Naive thymus-derived CD4-positive, alpha-beta T cell (primary cell): ENCODE data around the gene SPNS2. TPM values are rescaled to one million over a fixed set of nuclear protein-coding genes. Genes with fewer than 3 reads are reported as not detected.

ENCODE experiments used
- ATAC-seq: fragments of 150-1000 bp; cut with Tn5 transposase; 2 replicates; pipeline ENCODE4 v1.10.0; 2021; ENCODE audit warnings: mild to moderate bottlenecking, moderate library complexity
- CTCF ChIA-PET: fragments of 350-600 bp; sonication (Branson Sonifier 250); formaldehyde crosslinking; loops from one replicate; lab custom pipeline; 2021; ENCODE audit warnings: antibody characterized with exemption; lab: Charles Lee
- POLR2A ChIA-PET: fragments of 350-600 bp; sonication (Branson Sonifier 250); formaldehyde crosslinking; loops from one replicate; lab custom pipeline; 2021; ENCODE audit warnings: antibody characterized with exemption, inconsistent platforms; lab: Charles Lee
- DNase-seq, 9 donors: peaks; one replicate each; pipeline versions ENCODE4 v3.0.0 to v3.0.0-alpha.2; 2020 to 2022; ENCODE audit warnings: mixed read lengths in 1 of 9
- H3K27ac ChIP-seq: one replicate; pipeline ENCODE4 v1.7.0; 2013; ENCODE audit warnings: mild to moderate bottlenecking, low read depth, low read length, moderate library complexity
- H3K27me3 ChIP-seq, 2 donors: one replicate each; pipeline ENCODE4 v1.7.0; 2013; ENCODE audit warnings: low read length in 2 of 2, mild to moderate bottlenecking in 2 of 2, moderate library complexity in 2 of 2; ENCODE audit not compliant: control insufficient read depth in 2 of 2, insufficient read depth in 2 of 2
- H3K36me3 ChIP-seq, 3 experiments: 1 replicate in 2 of 3; 2 replicates in 1 of 3; pipeline ENCODE4 v1.7.0; 2013; ENCODE audit warnings: low read length in 3 of 3, mild to moderate bottlenecking in 3 of 3, moderate library complexity in 1 of 3; ENCODE audit not compliant: insufficient read depth in 3 of 3, control insufficient read depth in 2 of 3
- H3K4me1 ChIP-seq, 2 donors: one replicate each; pipeline ENCODE4 v1.7.0; 2013; ENCODE audit warnings: low read length in 2 of 2, mild to moderate bottlenecking in 2 of 2, moderate library complexity in 1 of 2; ENCODE audit not compliant: control insufficient read depth in 2 of 2, insufficient read depth in 2 of 2
- H3K4me3 ChIP-seq: 2 replicates; pipeline ENCODE4 v1.7.0; 2013; ENCODE audit warnings: mild to moderate bottlenecking, low read length
- H3K9me3 ChIP-seq, 3 experiments: 1 replicate in 2 of 3; 2 replicates in 1 of 3; pipeline ENCODE4 v1.7.0; 2013; ENCODE audit warnings: low read length in 3 of 3; ENCODE audit not compliant: control insufficient read depth in 2 of 3
- H3K27ac Mint-ChIP-seq, 9 donors: one replicate each; pipeline ENCODE4 v1.8.0; 2020 to 2022; ENCODE audit warnings: mixed read lengths in 9 of 9, mild to moderate bottlenecking in 8 of 9, moderate library complexity in 5 of 9, inconsistent platforms in 2 of 9
- H3K27me3 Mint-ChIP-seq, 5 donors: one replicate each; pipeline ENCODE4 v1.8.0; 2021 to 2022; ENCODE audit warnings: mixed read lengths in 5 of 5, mild to moderate bottlenecking in 1 of 5
- H3K36me3 Mint-ChIP-seq, 5 donors: one replicate each; pipeline ENCODE4 v1.8.0; 2020 to 2022; ENCODE audit warnings: mixed read lengths in 5 of 5, mild to moderate bottlenecking in 3 of 5, inconsistent platforms in 1 of 5
- H3K4me1 Mint-ChIP-seq, 7 donors: one replicate each; pipeline ENCODE4 v1.8.0; 2020 to 2022; ENCODE audit warnings: mixed read lengths in 7 of 7, mild to moderate bottlenecking in 3 of 7, inconsistent platforms in 1 of 7
- H3K4me3 Mint-ChIP-seq, 10 donors: one replicate each; pipeline ENCODE4 v1.8.0; 2020 to 2022; ENCODE audit warnings: mild to moderate bottlenecking in 10 of 10, mixed read lengths in 10 of 10, moderate library complexity in 6 of 10, inconsistent platforms in 2 of 10
- H3K9me3 Mint-ChIP-seq, 11 donors: one replicate each; pipeline ENCODE4 v1.8.0; 2020 to 2022; ENCODE audit warnings: mixed read lengths in 11 of 11, mild to moderate bottlenecking in 4 of 11, inconsistent platforms in 1 of 11, moderate library complexity in 1 of 11
- intact Hi-C, 2 donors: fragments of 100-400 bp; cut with micrococcal nuclease; formaldehyde crosslinking; loops; one replicate each; pipeline ENCODE4 v1.15.1; 2023
- polyA plus RNA-seq, 2 donors: library from polyadenylated mRNA; unstranded; fragments of 300-500 nt; fragmentation: Illumina TruSeq; gene quantifications; one replicate each; pipeline ENCODE4 v1.2.3, GENCODE V29; 2021
- total RNA-seq, 6 experiments: library from RNA in 5 of 6; stranded (reverse) in 5 of 6; gene quantifications; 1 replicate in 5 of 6; 2 replicates in 1 of 6; pipeline ENCODE4 v1.2.3 and lab custom pipeline; 2021 to 2026

Gene SPNS2
- total and polyA plus RNA-seq, 7 experiments from 2014 or later = 0.19 to 0.56 (median 0.50) TPM; not detected in 3

DNA sequence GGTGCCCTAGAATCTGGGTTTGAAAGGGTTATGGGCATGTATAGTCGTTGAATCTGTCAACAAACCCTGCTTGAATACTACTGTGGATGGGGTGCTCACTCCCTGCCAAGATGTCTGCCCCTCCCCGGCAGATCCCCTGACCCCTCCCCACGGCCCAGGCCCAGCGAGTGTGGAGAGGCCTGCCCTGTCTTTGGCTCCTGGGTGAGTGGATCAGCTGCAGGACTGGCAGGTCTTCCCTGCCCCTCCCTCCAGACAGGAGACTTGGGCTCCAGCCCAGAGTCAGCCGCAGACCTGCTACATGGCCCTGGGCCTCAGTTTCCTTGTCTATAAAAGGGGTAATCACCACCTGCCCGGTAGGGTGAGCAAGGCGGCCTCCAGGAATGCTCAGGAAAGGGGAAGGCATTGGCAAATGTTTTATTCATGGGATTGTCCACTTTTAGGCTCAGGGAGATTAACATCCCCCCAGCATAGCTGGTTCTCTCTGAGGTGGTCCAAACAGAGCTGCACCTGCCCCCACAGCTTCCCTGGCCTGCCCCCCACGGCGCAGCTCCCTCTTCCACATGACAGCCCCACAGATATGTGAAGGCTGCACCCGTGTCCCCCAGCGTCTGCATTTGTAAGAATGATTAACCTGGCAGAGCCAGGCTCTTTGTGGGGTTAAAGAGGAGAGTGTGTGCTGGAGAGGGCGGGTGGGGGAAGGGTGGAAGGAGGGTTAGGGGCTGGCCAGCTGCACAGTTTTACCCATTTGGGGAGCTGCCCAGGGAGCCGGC, 18.5 kb upstream of the SPNS2 start:
- no peaks in the 10 kb centered on the region for H3K9me3 Mint-ChIP-seq
- peak overlapping the region; percentile 53 for H3K27ac ChIP-seq
- DNase-seq (no peak), ATAC-seq (no peak)
- H3K9me3 ChIP-seq = no peaks in the 10 kb centered on the region
- ChIA-PET POLR2A (interaction anchor here (0.5 to 2.2 kb wide), 4 partner anchors 10 to 20 kb away, joined by 3 to 10 read pairs (median 4); partner anchors contain the start of gene SPNS2), CTCF (no interaction called here)
- H3K36me3 ChIP-seq = no peaks in the 10 kb centered on the region
- peak overlapping the region in 5 of 10 donors; percentile 21 to 89 (median 77) for H3K4me3 Mint-ChIP-seq
- H3K27me3 ChIP-seq = no peaks in the 10 kb centered on the region
- no peaks in the 10 kb centered on the region for H3K27me3 Mint-ChIP-seq
- peak overlapping the region in 7 of 9 donors; percentile 43 to 97 (median 69) for H3K27ac Mint-ChIP-seq
- intact Hi-C loops = loop anchor here in 1 of 2 donors (5.0 kb wide), 1 partner anchor 58 kb away; no protein-coding TSS in a partner anchor
- peaks cover 0 to 6% (median 0%) of the 10 kb centered on the region in 5 donors for H3K36me3 Mint-ChIP-seq
- peaks cover 21 to 28% of the 10 kb centered on the region in 2 donors for H3K4me1 ChIP-seq
- H3K4me1 Mint-ChIP-seq = peaks cover 22 to 49% (median 40%) of the 10 kb centered on the region in 7 donors
- no peak overlapping the region for H3K4me3 ChIP-seq

GRCh38 chr17:4480929-4481898, 17.5 kb upstream of the SPNS2 start:
- ATAC-seq = peak; percentile 74
- ChIA-PET POLR2A (interaction anchor here (0.5 to 2.2 kb wide), 4 partner anchors 9 to 338 kb away, joined by 3 to 10 read pairs (median 4); partner anchors contain the start of genes CYB5D2, SPNS2 and ZZEF1), CTCF (interaction anchor here (1.1 to 1.2 kb wide), 2 partner anchors 17 to 62 kb away, joined by 3 read pairs; partner anchors contain the start of gene SPNS2)
- Histone ChIP-seq H3K36me3 (no peaks in the 10 kb centered on the region), H3K4me3 (peak overlapping the region; percentile 51), H3K27ac (peak overlapping the region; percentile 53), H3K9me3 (no peaks in the 10 kb centered on the region), H3K27me3 (no peaks in the 10 kb centered on the region), H3K4me1 (peaks cover 28% of the 10 kb centered on the region in 2 donors)
- peak in 6 of 9 donors; percentile 18 to 50 (median 30) for DNase-seq
- Mint-ChIP-seq H3K27me3 (no peaks in the 10 kb centered on the region), H3K27ac (peak overlapping the region; percentile 88 to 97 (median 92)), H3K4me3 (peak overlapping the region; percentile 63 to 89 (median 84)), H3K9me3 (no peaks in the 10 kb centered on the region), H3K36me3 (peaks cover 0 to 6% (median 0%) of the 10 kb centered on the region in 5 donors), H3K4me1 (peaks cover 27 to 59% (median 48%) of the 10 kb centered on the region in 7 donors)
- intact Hi-C loops = loop anchor here in 1 of 2 donors (5.0 kb wide), 1 partner anchor 59 kb away; no protein-coding TSS in a partner anchor

DNA sequence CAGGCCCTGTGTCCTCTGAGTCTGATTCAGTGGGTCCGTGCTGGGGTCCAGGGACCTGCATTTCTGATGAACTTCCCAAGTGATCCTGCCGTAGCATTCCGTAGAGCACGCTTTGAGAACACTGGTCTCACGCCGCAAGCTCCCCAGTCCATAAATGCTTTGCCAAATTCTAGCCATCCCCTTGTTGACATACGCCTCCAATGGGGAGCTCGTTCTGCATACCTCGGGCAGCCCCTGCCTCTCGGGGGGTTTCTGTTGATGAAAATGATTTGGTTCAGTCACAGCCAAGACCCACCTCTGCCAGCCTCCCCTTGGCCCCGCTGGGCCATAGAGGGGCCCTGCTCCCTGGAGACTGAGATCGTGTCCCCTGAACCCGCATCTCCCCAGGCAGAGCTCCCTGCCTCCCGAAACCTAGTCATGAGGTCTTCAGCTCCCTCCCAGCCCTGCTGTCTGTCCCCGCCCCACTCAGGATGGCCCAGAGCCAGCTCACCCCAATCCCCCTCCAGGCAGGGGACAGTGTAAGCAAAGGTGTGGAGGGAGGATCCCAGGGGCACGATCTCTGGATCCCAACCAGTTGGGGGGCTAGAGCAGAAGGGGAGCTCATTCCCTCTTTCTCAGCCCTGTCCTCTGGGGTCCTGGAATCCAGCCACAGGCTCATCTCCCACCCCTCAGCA, 16.2 kb upstream of the SPNS2 start:
- DNase-seq = no peak
- H3K27ac ChIP-seq = no peak overlapping the region
- Mint-ChIP-seq H3K4me3 (peak overlapping the region in 6 of 10 donors; percentile 17 to 89 (median 70)), H3K27me3 (no peaks in the 10 kb centered on the region), H3K4me1 (peaks cover 36 to 70% (median 57%) of the 10 kb centered on the region in 7 donors), H3K36me3 (peaks cover 0 to 6% (median 0%) of the 10 kb centered on the region in 5 donors), H3K9me3 (no peaks in the 10 kb centered on the region), H3K27ac (peak overlapping the region in 7 of 9 donors; percentile 51 to 97 (median 78))
- H3K9me3 ChIP-seq = no peaks in the 10 kb centered on the region
- H3K4me3 ChIP-seq = no peak overlapping the region
- ATAC-seq = no peak
- H3K27me3 ChIP-seq = no peaks in the 10 kb centered on the region
- peaks cover 28 to 31% of the 10 kb centered on the region in 2 donors for H3K4me1 ChIP-seq
- intact Hi-C loops = loop anchor here in 1 of 2 donors (5.0 kb wide), 1 partner anchor 60 kb away; no protein-coding TSS in a partner anchor
- no peaks in the 10 kb centered on the region for H3K36me3 ChIP-seq
- CTCF ChIA-PET = interaction anchor here (0.9 kb wide), 1 partner anchor 145 kb away, joined by 3 read pairs; no protein-coding TSS in a partner anchor
- POLR2A ChIA-PET = interaction anchor here (0.6 to 2.2 kb wide), 3 partner anchors 9 to 340 kb away, joined by 3 to 10 read pairs (median 3); partner anchors contain the start of genes CYB5D2, SPNS2 and ZZEF1

- Mint-ChIP-seq H3K4me1 (peaks cover 36 to 70% (median 57%) of the 10 kb centered on the region in 7 donors), H3K9me3 (no peaks in the 10 kb centered on the region), H3K4me3 (peak overlapping the region in 5 of 10 donors; percentile 7 to 89 (median 45)), H3K36me3 (peaks cover 0 to 6% (median 0%) of the 10 kb centered on the region in 5 donors), H3K27me3 (no peaks in the 10 kb centered on the region), H3K27ac (peak overlapping the region in 8 of 9 donors; percentile 7 to 97 (median 78))
- no peak for DNase-seq
- Histone ChIP-seq H3K4me1 (peaks cover 28 to 31% of the 10 kb centered on the region in 2 donors), H3K9me3 (no peaks in the 10 kb centered on the region), H3K27me3 (no peaks in the 10 kb centered on the region), H3K36me3 (no peaks in the 10 kb centered on the region), H3K4me3 (no peak overlapping the region), H3K27ac (no peak overlapping the region)
- ATAC-seq = no peak
- intact Hi-C loops = loop anchor here in 1 of 2 donors (5.0 kb wide), 1 partner anchor 61 kb away; no protein-coding TSS in a partner anchor
- CTCF ChIA-PET = no interaction called here
- POLR2A ChIA-PET = interaction anchor here (0.6 kb wide), 1 partner anchor 10 kb away, joined by 3 read pairs; no protein-coding TSS in a partner anchor
Observed at GRCh38 chr17:4483012-4483840, 15.5 kb upstream of the SPNS2 start.
